ENCODE results near the gene SH3RF2.
"Not testable (repeated sequence)": the region's sequence is repeated elsewhere in the genome, so short reads cannot be mapped to it uniquely, and the experiment has no call there.

Gene SH3RF2

GRCh38 chr5:145993538-145993937 lies 57.2 kb downstream of the SH3RF2 start:
- not testable (repeated sequence) for H3K14ac ChIP-seq (ENCODE audit: low read length); H4K91ac ChIP-seq (ENCODE audit: low read depth, low read length); H2BK12ac ChIP-seq (ENCODE audit: low read length); H3K79me2 ChIP-seq (ENCODE audit: control insufficient read depth, insufficient read depth, low read length, poor library complexity); H4K12ac ChIP-seq (ENCODE audit: low read depth, low read length); H3K4me2 ChIP-seq (ENCODE audit: low read length); H4K8ac ChIP-seq (ENCODE audit: low read depth, low read length); H2AFZ ChIP-seq (ENCODE audit: insufficient read depth, low read length, poor library complexity); DNase-seq; H3K79me1 ChIP-seq (ENCODE audit: low read length); H3K27ac ChIP-seq (ENCODE audit: low read depth, low read length); H3K23ac ChIP-seq (ENCODE audit: low read length); H2AK5ac ChIP-seq (ENCODE audit: low read length); H2BK5ac ChIP-seq (ENCODE audit: low read depth, low read length, poor library complexity); H2BK120ac ChIP-seq (ENCODE audit: insufficient read depth, low read length, poor library complexity); H3K4me3 ChIP-seq (ENCODE audit: low read depth, low read length); H3K27me3 ChIP-seq (ENCODE audit: insufficient read depth, low read length); H3K4me1 ChIP-seq (ENCODE audit: control insufficient read depth in 1 of 2, insufficient read depth in 2 of 2, low read length in 2 of 2); H3K4ac ChIP-seq (ENCODE audit: low read depth, low read length); H3K9ac ChIP-seq (ENCODE audit: low read length); H3K9me3 ChIP-seq (ENCODE audit: insufficient read depth, low read depth, low read length); H3K36me3 ChIP-seq (ENCODE audit: control insufficient read depth in 1 of 2, insufficient read depth in 2 of 2, low read length in 2 of 2); H3K18ac ChIP-seq (ENCODE audit: low read length)
- no CpG with 5 or more reads among the region's 4 CpGs for WGBS (ENCODE audit: extremely low coverage, insufficient coverage, insufficient read length)

GRCh38 chr5:145996135-145996534 lies 59.8 kb downstream of the SH3RF2 start:
- H3K79me1 ChIP-seq (ENCODE audit: low read length), result no peaks in the 10 kb centered on the region
- no peak overlapping the region for H3K27ac ChIP-seq (ENCODE audit: low read depth, low read length)
- H3K36me3 ChIP-seq (ENCODE audit: control insufficient read depth in 1 of 2, insufficient read depth in 2 of 2, low read length in 2 of 2), result no peaks in the 10 kb centered on the region
- H2BK5ac ChIP-seq (ENCODE audit: low read depth, low read length, poor library complexity), result no peak overlapping the region
- WGBS (ENCODE audit: extremely low coverage, insufficient coverage, insufficient read length), result no CpG with 5 or more reads among the region's 6 CpGs
- no peak overlapping the region for H4K12ac ChIP-seq (ENCODE audit: low read depth, low read length)
- H3K18ac ChIP-seq (ENCODE audit: low read length), result no peak overlapping the region
- H3K14ac ChIP-seq (ENCODE audit: low read length), result no peak overlapping the region
- no peak overlapping the region for H2AK5ac ChIP-seq (ENCODE audit: low read length)
- H3K27me3 ChIP-seq (ENCODE audit: insufficient read depth, low read length), result no peaks in the 10 kb centered on the region
- H3K4me1 ChIP-seq (ENCODE audit: control insufficient read depth in 1 of 2, insufficient read depth in 2 of 2, low read length in 2 of 2), result no peaks in the 10 kb centered on the region
- no peak overlapping the region for H2AFZ ChIP-seq (ENCODE audit: insufficient read depth, low read length, poor library complexity)
- H3K4me2 ChIP-seq (ENCODE audit: low read length), result no peak overlapping the region
- no peaks in the 10 kb centered on the region for H3K79me2 ChIP-seq (ENCODE audit: control insufficient read depth, insufficient read depth, low read length, poor library complexity)
- no peak overlapping the region for H2BK120ac ChIP-seq (ENCODE audit: insufficient read depth, low read length, poor library complexity)
- peaks cover 5% of the 10 kb centered on the region for H3K9me3 ChIP-seq (ENCODE audit: insufficient read depth, low read depth, low read length)
- H3K4me3 ChIP-seq (ENCODE audit: low read depth, low read length), result no peak overlapping the region
- H4K8ac ChIP-seq (ENCODE audit: low read depth, low read length), result no peak overlapping the region
- no peak for DNase-seq
- no peak overlapping the region for H3K9ac ChIP-seq (ENCODE audit: low read length)
- no peak overlapping the region for H3K4ac ChIP-seq (ENCODE audit: low read depth, low read length)
- no peak overlapping the region for H2BK12ac ChIP-seq (ENCODE audit: low read length)
- H4K91ac ChIP-seq (ENCODE audit: low read depth, low read length), result no peak overlapping the region
- H3K23ac ChIP-seq (ENCODE audit: low read length), result no peak overlapping the region

GRCh38 chr5:145999208-145999607 lies 62.8 kb downstream of the SH3RF2 start:
- H3K9me3 ChIP-seq (ENCODE audit: insufficient read depth, low read depth, low read length), result no peaks in the 10 kb centered on the region
- H2BK12ac ChIP-seq (ENCODE audit: low read length), result no peak overlapping the region
- H3K27ac ChIP-seq (ENCODE audit: low read depth, low read length), result no peak overlapping the region
- no peak overlapping the region for H3K14ac ChIP-seq (ENCODE audit: low read length)
- no peak overlapping the region for H3K4me2 ChIP-seq (ENCODE audit: low read length)
- H3K79me1 ChIP-seq (ENCODE audit: low read length), result no peaks in the 10 kb centered on the region
- no peak for DNase-seq
- no peak overlapping the region for H3K9ac ChIP-seq (ENCODE audit: low read length)
- WGBS (ENCODE audit: extremely low coverage, insufficient coverage, insufficient read length), result no CpG with 5 or more reads among the region's 1 CpG
- no peak overlapping the region for H3K23ac ChIP-seq (ENCODE audit: low read length)
- no peaks in the 10 kb centered on the region for H3K36me3 ChIP-seq (ENCODE audit: control insufficient read depth in 1 of 2, insufficient read depth in 2 of 2, low read length in 2 of 2)
- no peak overlapping the region for H3K4ac ChIP-seq (ENCODE audit: low read depth, low read length)
- H3K18ac ChIP-seq (ENCODE audit: low read length), result no peak overlapping the region
- no peaks in the 10 kb centered on the region for H3K4me1 ChIP-seq (ENCODE audit: control insufficient read depth in 1 of 2, insufficient read depth in 2 of 2, low read length in 2 of 2)
- H4K8ac ChIP-seq (ENCODE audit: low read depth, low read length), result no peak overlapping the region
- H3K4me3 ChIP-seq (ENCODE audit: low read depth, low read length), result no peak overlapping the region
- no peak overlapping the region for H2BK5ac ChIP-seq (ENCODE audit: low read depth, low read length, poor library complexity)
- no peak overlapping the region for H2AK5ac ChIP-seq (ENCODE audit: low read length)
- H3K79me2 ChIP-seq (ENCODE audit: control insufficient read depth, insufficient read depth, low read length, poor library complexity), result no peaks in the 10 kb centered on the region
- no peak overlapping the region for H4K91ac ChIP-seq (ENCODE audit: low read depth, low read length)
- no peak overlapping the region for H2AFZ ChIP-seq (ENCODE audit: insufficient read depth, low read length, poor library complexity)
- no peak overlapping the region for H4K12ac ChIP-seq (ENCODE audit: low read depth, low read length)
- no peaks in the 10 kb centered on the region for H3K27me3 ChIP-seq (ENCODE audit: insufficient read depth, low read length)
- H2BK120ac ChIP-seq (ENCODE audit: insufficient read depth, low read length, poor library complexity), result no peak overlapping the region

- Histone ChIP-seq H3K4me3 (ENCODE audit: low read depth, low read length) (no peak overlapping the region), H3K79me2 (ENCODE audit: control insufficient read depth, insufficient read depth, low read length, poor library complexity) (no peaks in the 10 kb centered on the region), H3K4me1 (ENCODE audit: control insufficient read depth in 1 of 2, insufficient read depth in 2 of 2, low read length in 2 of 2) (no peaks in the 10 kb centered on the region), H2BK120ac (ENCODE audit: insufficient read depth, low read length, poor library complexity) (no peak overlapping the region), H3K23ac (ENCODE audit: low read length) (no peak overlapping the region), H3K18ac (ENCODE audit: low read length) (no peak overlapping the region), H2BK12ac (ENCODE audit: low read length) (no peak overlapping the region), H3K27me3 (ENCODE audit: insufficient read depth, low read length) (no peaks in the 10 kb centered on the region), H3K4me2 (ENCODE audit: low read length) (no peak overlapping the region), H2AFZ (ENCODE audit: insufficient read depth, low read length, poor library complexity) (no peak overlapping the region), H4K8ac (ENCODE audit: low read depth, low read length) (no peak overlapping the region), H3K27ac (ENCODE audit: low read depth, low read length) (no peak overlapping the region), H3K79me1 (ENCODE audit: low read length) (no peaks in the 10 kb centered on the region), H3K9ac (ENCODE audit: low read length) (no peak overlapping the region), H3K9me3 (ENCODE audit: insufficient read depth, low read depth, low read length) (no peaks in the 10 kb centered on the region), H3K14ac (ENCODE audit: low read length) (no peak overlapping the region), H4K91ac (ENCODE audit: low read depth, low read length) (no peak overlapping the region), H3K36me3 (ENCODE audit: control insufficient read depth in 1 of 2, insufficient read depth in 2 of 2, low read length in 2 of 2) (no peaks in the 10 kb centered on the region), H3K4ac (ENCODE audit: low read depth, low read length) (no peak overlapping the region), H2BK5ac (ENCODE audit: low read depth, low read length, poor library complexity) (no peak overlapping the region), H2AK5ac (ENCODE audit: low read length) (no peak overlapping the region), H4K12ac (ENCODE audit: low read depth, low read length) (no peak overlapping the region)
- no peak for DNase-seq
- WGBS (ENCODE audit: extremely low coverage, insufficient coverage, insufficient read length), result no CpG with 5 or more reads among the region's 9 CpGs
These were observed 63.7 kb downstream of the SH3RF2 start for GRCh38 chr5:146000072-146000471.
